GM19238 (cell line): ENCODE data around the gene PYHIN1.

Source experiments
- DNase-seq: peaks from one replicate; pipeline ENCODE4 v3.0.0; 2011; ENCODE audit warnings: low spot score; ENCODE audit not compliant: insufficient read length

PYHIN1 gene

DNA sequence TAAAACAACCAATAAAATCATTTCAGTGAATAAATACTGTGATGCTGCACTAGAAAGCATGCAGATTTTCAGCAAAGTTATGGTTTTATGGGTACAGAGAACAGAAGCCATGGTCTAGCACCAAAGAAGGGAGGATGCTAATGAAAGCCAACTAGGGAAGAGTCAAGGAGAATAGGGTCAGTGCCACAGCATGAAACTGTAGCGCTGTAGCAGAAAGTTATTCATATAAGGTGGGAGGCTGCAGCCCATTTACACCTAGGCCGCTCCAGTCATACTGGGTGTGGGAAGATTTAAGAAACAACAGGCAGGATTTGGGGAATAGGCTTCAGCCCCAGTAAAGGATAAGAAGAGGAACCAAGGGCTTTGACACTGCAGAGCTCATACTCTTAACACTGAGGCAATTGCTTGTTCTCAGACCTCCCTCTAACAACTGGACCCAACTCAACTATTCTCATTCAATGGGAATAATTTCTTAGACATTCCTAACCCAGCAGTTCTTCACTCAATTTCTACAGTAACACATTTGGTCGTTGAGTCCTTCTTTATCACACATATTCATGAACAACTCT, 82.7 kb downstream of the PYHIN1 start:
- DNase-seq = no peak

DNA sequence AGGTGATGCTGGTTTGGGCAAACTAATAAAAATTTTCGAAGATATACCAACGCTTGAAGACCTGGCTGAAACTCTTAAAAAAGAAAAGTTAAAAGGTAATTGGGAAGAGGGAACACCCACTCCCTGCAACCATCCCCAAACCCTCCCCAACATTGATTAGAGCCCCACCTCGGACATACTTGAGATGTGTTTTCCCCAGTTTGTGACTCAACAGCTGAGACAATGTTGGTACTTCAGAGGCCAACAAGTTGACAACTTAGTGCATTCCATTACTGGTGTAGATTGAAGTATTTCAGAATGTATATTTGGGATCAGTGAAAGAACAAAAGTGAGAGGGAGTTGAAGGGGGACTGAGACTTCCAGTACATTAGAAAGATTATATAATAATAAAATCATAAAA, 83.5 kb downstream of the PYHIN1 start:
- no peak for DNase-seq

DNA sequence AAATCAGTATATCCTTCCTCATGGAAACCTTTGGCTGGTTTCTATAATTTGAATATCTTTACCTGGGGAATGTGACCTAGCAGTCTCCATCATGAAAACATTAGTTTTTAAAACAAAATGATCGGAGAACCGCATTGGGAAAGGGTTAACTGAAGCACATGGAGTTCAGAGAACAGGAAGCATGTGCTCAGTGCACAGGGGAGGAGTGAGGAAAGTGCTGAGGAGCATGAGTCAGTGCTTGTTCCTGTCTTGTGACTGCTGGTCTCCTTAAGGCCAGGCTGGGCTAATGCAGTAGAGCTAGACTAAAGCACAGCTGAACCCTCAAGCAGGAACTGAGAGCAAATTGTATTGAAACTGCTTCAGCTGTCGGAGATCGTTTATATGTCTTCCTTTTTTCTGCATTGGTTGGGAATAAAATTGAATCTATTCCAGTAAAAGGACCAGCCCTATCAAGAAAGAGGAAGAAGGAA, 84.1 kb downstream of the PYHIN1 start:
- no peak for DNase-seq

DNA sequence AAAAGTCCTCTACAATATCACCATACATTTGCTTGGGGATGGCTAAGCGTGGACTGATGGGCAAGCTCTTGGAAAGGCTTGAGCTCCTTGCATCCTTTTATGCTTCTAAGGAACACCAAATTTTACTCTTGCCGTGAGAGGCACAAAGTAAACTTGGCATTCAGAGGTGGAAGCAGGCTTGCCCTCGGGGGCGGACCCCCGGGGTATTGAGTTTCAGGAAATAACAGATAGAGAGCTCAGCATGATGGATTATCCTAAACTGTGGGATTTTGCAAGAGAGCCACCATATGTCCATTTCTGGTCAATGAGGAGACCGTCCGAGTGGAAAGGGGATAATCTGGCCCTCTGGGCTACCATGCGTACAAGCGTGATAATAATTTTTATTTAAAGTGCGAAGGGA, 92.4 kb downstream of the PYHIN1 start:
- no peak for DNase-seq

DNA sequence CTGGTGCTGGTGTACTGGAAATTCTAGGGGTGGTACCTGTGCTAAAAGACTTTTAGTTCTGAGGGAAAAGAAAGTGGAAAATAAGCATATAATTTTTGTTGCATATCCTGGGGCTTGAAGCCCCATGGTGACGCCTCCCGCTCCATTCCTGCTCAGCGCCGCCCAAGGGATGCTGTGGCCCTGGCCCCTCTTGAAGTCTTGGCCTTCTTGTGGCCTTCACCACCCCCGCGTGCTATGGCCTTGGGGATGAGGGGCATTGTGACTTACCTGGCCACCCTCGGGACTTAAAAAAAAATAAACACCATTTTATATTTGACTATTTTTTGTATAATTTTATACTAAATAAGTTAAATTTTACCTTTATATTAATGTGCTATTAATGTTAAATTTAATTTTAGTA, 93.7 kb downstream of the PYHIN1 start:
- DNase-seq = no peak
